Measurements from ENCODE around the gene TTC22. TPM values are rescaled to one million over a fixed set of nuclear protein-coding genes. Genes with fewer than 3 reads are reported as not detected.
A peak's percentile ranks its signal among the peaks of the same experiment; 100 is the strongest.

The TTC22 gene
- total RNA-seq, 5 donors from 2014 or later (not counting 1 experiment from before 2014, with no cell fraction given) = 8.4 to 21.0 (median 16.2) TPM

DNA sequence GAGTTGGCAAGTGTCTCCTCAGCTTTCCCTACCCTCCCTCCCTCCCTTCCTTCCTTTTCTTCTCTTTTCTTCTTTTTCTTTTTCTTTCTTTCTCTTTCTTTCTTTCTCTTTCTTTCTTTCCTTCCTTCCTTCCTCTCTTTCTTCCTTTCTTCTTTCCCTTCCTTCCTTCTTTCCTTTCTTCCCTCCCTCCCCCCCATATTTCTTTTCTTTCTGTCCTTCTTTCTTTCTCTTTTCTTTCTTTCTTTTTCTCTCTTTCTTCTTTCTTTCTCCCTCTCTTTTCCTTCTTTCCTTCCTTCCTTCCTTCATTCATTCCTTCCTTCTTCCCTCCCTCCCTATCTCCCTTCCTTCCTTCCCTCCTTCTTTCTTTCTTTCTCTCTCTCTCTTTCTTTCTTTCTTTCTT, 18.6 kb upstream of the TTC22 start:
- no peaks in the 10 kb centered on the region for H3K4me1 ChIP-seq (ENCODE audit: control insufficient read depth in 1 of 2, extremely low read depth in 1 of 2, insufficient read depth in 2 of 2, low read length in 2 of 2)
- H3K27me3 ChIP-seq (replicated peaks in 1 of 2; ENCODE audit: control insufficient read depth in 2 of 2, extremely low read depth in 1 of 2, insufficient read depth in 2 of 2, low read length in 1 of 2) = no peaks in the 10 kb centered on the region
- H3K36me3 ChIP-seq (ENCODE audit: control insufficient read depth in 2 of 2, extremely low read depth in 1 of 2, insufficient read depth in 1 of 2, low read length in 1 of 2) = no peaks in the 10 kb centered on the region
- no peak overlapping the region for H3K4me3 Mint-ChIP-seq
- peaks cover 6 to 8% (median 8%) of the 10 kb centered on the region in 3 donors for H3K4me1 Mint-ChIP-seq
- CTCF ChIA-PET = interaction anchor here in 1 of 2 donors (0.6 kb wide), 1 partner anchor 921 kb away, joined by 4 read pairs; no protein-coding TSS in a partner anchor
- no peak overlapping the region for H3K27ac ChIP-seq (ENCODE audit: low read length)
- ATAC-seq (replicated peaks in 1 of 4) = no peak
- no peak for DNase-seq
- H3K27ac Mint-ChIP-seq = no peak overlapping the region
- peaks cover 9 to 14% (median 13%) of the 10 kb centered on the region in 3 donors for H3K9me3 Mint-ChIP-seq
- H3K27me3 Mint-ChIP-seq = no peaks in the 10 kb centered on the region
- H3K36me3 Mint-ChIP-seq = peaks cover 19% of the 10 kb centered on the region
- H3K9me3 ChIP-seq = peaks cover 5% of the 10 kb centered on the region
- H3K4me3 ChIP-seq (ENCODE audit: control insufficient read depth in 1 of 2, extremely low read depth in 1 of 2, low read length in 1 of 2) = no peak overlapping the region
- POLR2A ChIA-PET = no interaction called here

DNA sequence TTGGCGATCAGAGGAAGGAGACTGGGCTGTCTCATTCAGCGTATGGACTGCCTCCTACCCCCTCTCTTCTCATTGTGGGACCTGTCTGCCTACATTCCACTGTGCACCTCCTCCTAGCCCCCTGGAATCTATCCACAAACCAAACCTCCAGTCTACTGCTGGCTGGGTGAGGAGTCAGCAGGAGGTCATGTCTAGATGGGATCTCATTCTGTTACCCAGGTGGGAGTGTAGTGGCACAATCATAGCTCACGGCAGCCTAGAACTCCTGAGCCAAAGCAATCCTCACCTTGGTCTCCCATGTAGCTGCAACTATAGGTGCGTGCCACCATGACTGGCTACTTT, 18.0 kb upstream of the TTC22 start:
- 100% methylated on average over 1 of the region's 4 CpGs for WGBS (ENCODE audit: insufficient coverage)
- Mint-ChIP-seq H3K27ac (peak overlapping the region in 1 of 2 donors; percentile 56), H3K36me3 (peaks cover 16% of the 10 kb centered on the region), H3K9me3 (peaks cover 5 to 13% (median 9%) of the 10 kb centered on the region in 3 donors), H3K4me1 (peaks cover 6 to 8% (median 8%) of the 10 kb centered on the region in 3 donors), H3K4me3 (no peak overlapping the region), H3K27me3 (no peaks in the 10 kb centered on the region)
- H3K27me3 ChIP-seq (replicated peaks in 1 of 2; ENCODE audit: control insufficient read depth in 2 of 2, extremely low read depth in 1 of 2, insufficient read depth in 2 of 2, low read length in 1 of 2) = no peaks in the 10 kb centered on the region
- POLR2A ChIA-PET = no interaction called here
- H3K36me3 ChIP-seq (ENCODE audit: control insufficient read depth in 2 of 2, extremely low read depth in 1 of 2, insufficient read depth in 1 of 2, low read length in 1 of 2) = no peaks in the 10 kb centered on the region
- ATAC-seq (replicated peaks in 1 of 4) (no peak), DNase-seq (no peak)
- H3K4me1 ChIP-seq (ENCODE audit: control insufficient read depth in 1 of 2, extremely low read depth in 1 of 2, insufficient read depth in 2 of 2, low read length in 2 of 2) = no peaks in the 10 kb centered on the region
- peaks cover 2% of the 10 kb centered on the region for H3K9me3 ChIP-seq
- CTCF ChIA-PET = interaction anchor here in 1 of 2 donors (0.6 kb wide), 1 partner anchor 118 kb away, joined by 3 read pairs; no protein-coding TSS in a partner anchor
- H3K27ac ChIP-seq (ENCODE audit: low read length) = no peak overlapping the region
- H3K4me3 ChIP-seq (ENCODE audit: control insufficient read depth in 1 of 2, extremely low read depth in 1 of 2, low read length in 1 of 2) = no peak overlapping the region

DNA sequence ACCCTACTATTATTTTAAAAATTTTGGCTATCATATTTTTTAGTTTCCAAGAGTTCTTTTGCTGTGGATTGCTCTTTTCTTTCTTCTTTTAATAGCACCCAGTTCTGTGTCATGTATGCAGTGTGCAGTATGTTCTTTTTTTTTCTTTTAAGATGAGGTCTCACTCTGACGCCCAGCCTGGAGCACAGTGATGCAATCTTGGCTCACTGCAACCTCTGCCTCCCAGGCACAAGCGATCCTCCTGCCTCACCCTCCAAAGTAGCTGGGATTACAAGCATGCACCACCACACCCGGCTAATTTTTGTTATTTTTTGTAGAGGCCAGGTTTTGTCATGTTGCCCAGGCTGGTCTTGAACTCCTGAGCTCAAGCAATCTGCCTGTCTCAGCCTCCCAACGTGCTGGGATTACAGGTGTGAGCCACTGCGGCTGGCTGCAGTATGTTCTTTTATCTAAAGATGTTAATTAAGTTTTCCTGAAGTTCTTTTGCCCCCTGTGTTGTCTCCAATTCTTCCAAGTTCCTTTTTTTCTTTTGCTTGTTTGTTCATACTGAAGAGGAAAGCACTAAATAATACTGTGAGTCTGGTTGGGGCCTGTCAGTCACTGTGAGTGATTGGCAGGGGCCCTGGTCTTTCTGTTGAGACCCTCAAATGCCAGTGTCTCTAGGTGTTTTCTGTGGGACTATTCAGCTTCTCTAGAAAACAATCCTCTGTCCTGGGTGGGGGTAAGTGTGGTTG, 17.5 kb upstream of the TTC22 start:
- WGBS (ENCODE audit: insufficient coverage) = 91% methylated on average over 1 of the region's 5 CpGs
- POLR2A ChIA-PET = no interaction called here
- H3K36me3 ChIP-seq (ENCODE audit: control insufficient read depth in 2 of 2, extremely low read depth in 1 of 2, insufficient read depth in 1 of 2, low read length in 1 of 2) = no peaks in the 10 kb centered on the region
- H3K27me3 ChIP-seq (replicated peaks in 1 of 2; ENCODE audit: control insufficient read depth in 2 of 2, extremely low read depth in 1 of 2, insufficient read depth in 2 of 2, low read length in 1 of 2) = no peaks in the 10 kb centered on the region
- Mint-ChIP-seq H3K4me1 (peaks cover 6 to 8% (median 8%) of the 10 kb centered on the region in 3 donors), H3K4me3 (no peak overlapping the region), H3K27me3 (no peaks in the 10 kb centered on the region), H3K36me3 (peaks cover 12% of the 10 kb centered on the region), H3K9me3 (peaks cover 2 to 10% (median 6%) of the 10 kb centered on the region in 3 donors), H3K27ac (peak overlapping the region; percentile 34 to 56)
- CTCF ChIA-PET = interaction anchor here in 1 of 2 donors (0.6 kb wide), 1 partner anchor 117 kb away, joined by 3 read pairs; no protein-coding TSS in a partner anchor
- peaks cover 2% of the 10 kb centered on the region for H3K9me3 ChIP-seq
- no peak for DNase-seq
- no peaks in the 10 kb centered on the region for H3K4me1 ChIP-seq (ENCODE audit: control insufficient read depth in 1 of 2, extremely low read depth in 1 of 2, insufficient read depth in 2 of 2, low read length in 2 of 2)
- ATAC-seq (replicated peaks in 1 of 4) = no peak
- no peak overlapping the region for H3K27ac ChIP-seq (ENCODE audit: low read length)
- H3K4me3 ChIP-seq (ENCODE audit: control insufficient read depth in 1 of 2, extremely low read depth in 1 of 2, low read length in 1 of 2) = no peak overlapping the region

DNA sequence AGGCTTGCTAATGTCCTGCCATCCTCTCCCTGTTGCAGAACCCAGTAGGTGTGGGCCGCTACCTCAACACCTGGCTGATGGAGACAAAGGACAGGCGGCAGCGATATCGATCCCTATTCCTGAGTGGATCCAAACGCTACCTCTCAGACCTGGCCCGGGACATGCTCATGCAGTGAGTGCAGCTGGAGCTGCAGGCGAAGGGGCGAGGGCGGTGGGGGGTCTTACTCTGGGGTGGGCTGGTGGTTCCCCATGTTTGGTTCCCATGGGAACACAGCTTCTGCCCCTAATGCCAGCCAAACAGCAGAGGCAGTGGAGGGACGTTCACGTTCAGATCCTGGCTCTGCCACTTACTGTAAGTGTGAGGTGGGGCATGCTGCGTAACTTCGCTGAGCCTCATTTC, 15.8 kb upstream of the TTC22 start:
- CTCF ChIA-PET = interaction anchor here in 1 of 2 donors (0.6 kb wide), 1 partner anchor 735 kb away, joined by 4 read pairs; no protein-coding TSS in a partner anchor
- POLR2A ChIA-PET = no interaction called here
- H3K36me3 ChIP-seq (ENCODE audit: control insufficient read depth in 2 of 2, extremely low read depth in 1 of 2, insufficient read depth in 1 of 2, low read length in 1 of 2) = no peaks in the 10 kb centered on the region
- H3K27me3 ChIP-seq (replicated peaks in 1 of 2; ENCODE audit: control insufficient read depth in 2 of 2, extremely low read depth in 1 of 2, insufficient read depth in 2 of 2, low read length in 1 of 2) = no peaks in the 10 kb centered on the region
- H3K9me3 ChIP-seq = no peaks in the 10 kb centered on the region
- 70% methylated on average over 2 of the region's 13 CpGs for WGBS (ENCODE audit: insufficient coverage)
- H3K36me3 Mint-ChIP-seq = no peaks in the 10 kb centered on the region
- no peak overlapping the region for H3K27ac Mint-ChIP-seq
- H3K4me3 ChIP-seq (ENCODE audit: control insufficient read depth in 1 of 2, extremely low read depth in 1 of 2, low read length in 1 of 2) = no peak overlapping the region
- no peak overlapping the region for H3K4me3 Mint-ChIP-seq
- peaks cover 6 to 8% (median 8%) of the 10 kb centered on the region in 3 donors for H3K4me1 Mint-ChIP-seq
- peaks cover 0 to 2% of the 10 kb centered on the region in 2 experiments for H3K4me1 ChIP-seq (ENCODE audit: control insufficient read depth in 1 of 2, extremely low read depth in 1 of 2, insufficient read depth in 2 of 2, low read length in 2 of 2)
- DNase-seq = no peak
- H3K27me3 Mint-ChIP-seq = no peaks in the 10 kb centered on the region
- H3K27ac ChIP-seq (ENCODE audit: low read length) = no peak overlapping the region
- ATAC-seq (replicated peaks in 1 of 4) = no peak
- H3K9me3 Mint-ChIP-seq = no peaks in the 10 kb centered on the region

DNA sequence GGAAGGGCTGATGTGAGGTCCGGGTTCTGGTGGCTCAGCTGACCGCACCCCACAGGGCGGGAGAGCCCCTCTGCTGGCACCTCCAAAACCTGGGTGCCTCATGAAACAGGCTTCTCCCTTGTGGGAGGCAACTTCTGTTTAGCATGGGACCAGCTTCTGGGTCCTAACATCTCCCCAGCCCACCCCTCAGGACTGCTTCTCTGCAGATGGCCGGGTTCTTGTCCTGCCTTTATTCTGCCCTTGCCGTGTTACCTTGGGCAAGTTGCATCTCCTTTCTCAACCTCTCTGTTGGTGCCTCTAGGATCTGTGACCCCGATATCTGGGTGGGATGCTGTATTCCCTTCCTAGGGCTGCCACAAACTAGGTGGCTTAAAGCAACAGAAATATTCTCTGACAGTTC, 15.0 kb upstream of the TTC22 start:
- POLR2A ChIA-PET = no interaction called here
- no peak for ATAC-seq (replicated peaks in 1 of 4)
- Histone ChIP-seq H3K4me3 (ENCODE audit: control insufficient read depth in 1 of 2, extremely low read depth in 1 of 2, low read length in 1 of 2) (no peak overlapping the region), H3K27ac (ENCODE audit: low read length) (no peak overlapping the region), H3K36me3 (ENCODE audit: control insufficient read depth in 2 of 2, extremely low read depth in 1 of 2, insufficient read depth in 1 of 2, low read length in 1 of 2) (no peaks in the 10 kb centered on the region), H3K4me1 (ENCODE audit: control insufficient read depth in 1 of 2, extremely low read depth in 1 of 2, insufficient read depth in 2 of 2, low read length in 2 of 2) (peaks cover 0 to 2% of the 10 kb centered on the region in 2 experiments), H3K27me3 (replicated peaks in 1 of 2; ENCODE audit: control insufficient read depth in 2 of 2, extremely low read depth in 1 of 2, insufficient read depth in 2 of 2, low read length in 1 of 2) (no peaks in the 10 kb centered on the region), H3K9me3 (no peaks in the 10 kb centered on the region)
- no peaks in the 10 kb centered on the region for H3K9me3 Mint-ChIP-seq
- WGBS (ENCODE audit: insufficient coverage) = 58% methylated on average over 3 of the region's 6 CpGs
- CTCF ChIA-PET = no interaction called here
- H3K4me1 Mint-ChIP-seq = peaks cover 6 to 8% (median 8%) of the 10 kb centered on the region in 3 donors
- no peak overlapping the region for H3K27ac Mint-ChIP-seq
- DNase-seq = no peak
- no peaks in the 10 kb centered on the region for H3K27me3 Mint-ChIP-seq
- H3K4me3 Mint-ChIP-seq = no peak overlapping the region
- H3K36me3 Mint-ChIP-seq = no peaks in the 10 kb centered on the region

DNA sequence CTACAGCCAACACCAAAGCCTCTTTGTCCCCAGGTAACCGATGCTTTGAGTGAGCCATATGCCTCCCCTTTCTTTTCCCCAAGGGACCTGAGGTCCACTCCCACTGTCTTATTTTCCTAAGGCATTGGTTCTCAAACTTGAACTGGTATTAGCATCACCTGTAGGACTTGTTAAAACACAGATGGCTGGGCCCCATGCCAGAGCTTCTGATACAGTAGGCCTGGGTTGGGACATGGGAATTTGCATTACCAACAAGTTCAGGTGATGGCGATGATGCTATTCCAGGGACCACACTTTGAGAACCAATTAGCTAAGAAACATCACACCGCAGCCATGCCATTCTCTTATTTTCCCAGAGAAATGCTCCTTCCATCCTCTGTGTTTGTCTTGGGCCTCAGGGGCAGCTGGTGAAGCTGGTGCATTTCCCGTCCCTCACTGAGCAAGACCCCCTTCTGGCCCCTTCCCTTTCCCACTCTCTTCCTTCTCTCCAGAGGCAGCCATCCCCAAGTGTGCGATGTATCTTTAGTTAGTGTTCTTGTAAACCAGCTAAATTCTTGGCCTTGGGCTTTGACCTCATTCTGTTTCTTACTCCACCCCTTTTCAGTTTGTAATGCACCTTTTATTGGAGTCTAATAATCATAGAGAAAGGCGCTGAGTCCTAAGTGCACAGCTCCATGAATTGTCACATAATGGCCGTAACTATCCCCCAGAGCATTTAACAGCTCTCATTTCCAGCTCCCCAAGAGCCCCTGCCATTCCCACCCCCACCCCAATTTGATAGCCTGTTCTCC, 14.2 kb upstream of the TTC22 start:
- Histone ChIP-seq H3K27me3 (replicated peaks in 1 of 2; ENCODE audit: control insufficient read depth in 2 of 2, extremely low read depth in 1 of 2, insufficient read depth in 2 of 2, low read length in 1 of 2) (peaks cover 0 to 6% of the 10 kb centered on the region in 2 experiments), H3K9me3 (no peaks in the 10 kb centered on the region), H3K4me1 (ENCODE audit: control insufficient read depth in 1 of 2, extremely low read depth in 1 of 2, insufficient read depth in 2 of 2, low read length in 2 of 2) (peaks cover 0 to 7% of the 10 kb centered on the region in 2 experiments), H3K27ac (ENCODE audit: low read length) (no peak overlapping the region), H3K4me3 (ENCODE audit: control insufficient read depth in 1 of 2, extremely low read depth in 1 of 2, low read length in 1 of 2) (no peak overlapping the region), H3K36me3 (ENCODE audit: control insufficient read depth in 2 of 2, extremely low read depth in 1 of 2, insufficient read depth in 1 of 2, low read length in 1 of 2) (no peaks in the 10 kb centered on the region)
- no peaks in the 10 kb centered on the region for H3K9me3 Mint-ChIP-seq
- no peak overlapping the region for H3K27ac Mint-ChIP-seq
- DNase-seq = peak in 1 of 35 experiments; percentile 7
- peaks cover 6 to 8% (median 8%) of the 10 kb centered on the region in 3 donors for H3K4me1 Mint-ChIP-seq
- CTCF ChIA-PET = no interaction called here
- POLR2A ChIA-PET = no interaction called here
- no peak for ATAC-seq (replicated peaks in 1 of 4)
- WGBS (ENCODE audit: insufficient coverage) = 93% methylated on average over 4 of the region's 7 CpGs
- H3K27me3 Mint-ChIP-seq = no peaks in the 10 kb centered on the region
- no peaks in the 10 kb centered on the region for H3K36me3 Mint-ChIP-seq
- H3K4me3 Mint-ChIP-seq = no peak overlapping the region
